Thoracic aorta endothelial cell (primary cell): ENCODE measurements around the gene MYLK. TPM values are rescaled to one million over a fixed set of nuclear protein-coding genes. Genes with fewer than 3 reads are reported as not detected.

Experiments
- small RNA-seq: library from RNA; depleted of rRNA; stranded (forward); fragments of <200 nt; gene quantifications from one replicate; pipeline ENCODE3, GENCODE V24; 2012
- total RNA-seq: library from RNA; depleted of rRNA; stranded (reverse); fragments of >200 nt; gene quantifications from 2 replicates; pipeline ENCODE4 v1.2.3, GENCODE V29; 2012

The MYLK gene
- total RNA-seq = 17.8 and 41.6 TPM in 2 replicates

GRCh38 chr3:123884203-123884831 is at the start of gene MYLK:
Gene MYLK, minus strand, starts transcription at chr3:123884332. Its CDS starts 90,491 bp downstream, at chr3:123793841.

GRCh38 chr3:123584988-123585937 is 298.9 kb downstream of the MYLK start, which contains the start of gene HACD2:
Gene HACD2, minus strand, starts transcription at chr3:123585053. Its CDS starts 26 bp downstream, at chr3:123585027.

Small RNA genes within 50 kb of the gene (small RNA-seq; reads per million reads assigned to genes)
- not detected for gene RF00392

Other genes with a start within 250 kb of the MYLK start
- gene CCDC14, start 76.9 kb upstream of the MYLK start, total RNA-seq = 60.2 and 62.8 TPM in 2 replicates
- gene ROPN1, start 107.8 kb upstream of the MYLK start, total RNA-seq = not detected in 2 replicates
- gene KALRN, start 149.0 kb upstream of the MYLK start, total RNA-seq = 13.3 and 14.6 TPM in 2 replicates